ENCODE measurements around the gene HPCAL1.

GRCh38 chr2:10341193-10341592, 38.5 kb downstream of the HPCAL1 start:
- TF ChIP-seq CTCF (IDR thresholded peaks at IDR 0.05; ENCODE audit: poor library complexity, severe bottlenecking) (no peak), REST (IDR thresholded peaks at IDR 0.05; ENCODE audit: borderline replicate concordance) (no peak), TAF1 (IDR thresholded peaks at IDR 0.05; ENCODE audit: low read depth) (no peak), POLR2AphosphoS5 (IDR thresholded peaks at IDR 0.05) (no peak), EP300 (conservative IDR thresholded peaks at IDR 0.05; ENCODE audit: poor library complexity, severe bottlenecking) (no peak)
